ENCODE measurements around the gene FOXF1. TPM values are rescaled to one million over a fixed set of nuclear protein-coding genes. Genes with fewer than 3 reads are reported as not detected.

FOXF1 gene
- total and polyA plus RNA-seq, 12 donors, result 0.07 to 0.64 (median 0.27) TPM; not detected in 3

DNA sequence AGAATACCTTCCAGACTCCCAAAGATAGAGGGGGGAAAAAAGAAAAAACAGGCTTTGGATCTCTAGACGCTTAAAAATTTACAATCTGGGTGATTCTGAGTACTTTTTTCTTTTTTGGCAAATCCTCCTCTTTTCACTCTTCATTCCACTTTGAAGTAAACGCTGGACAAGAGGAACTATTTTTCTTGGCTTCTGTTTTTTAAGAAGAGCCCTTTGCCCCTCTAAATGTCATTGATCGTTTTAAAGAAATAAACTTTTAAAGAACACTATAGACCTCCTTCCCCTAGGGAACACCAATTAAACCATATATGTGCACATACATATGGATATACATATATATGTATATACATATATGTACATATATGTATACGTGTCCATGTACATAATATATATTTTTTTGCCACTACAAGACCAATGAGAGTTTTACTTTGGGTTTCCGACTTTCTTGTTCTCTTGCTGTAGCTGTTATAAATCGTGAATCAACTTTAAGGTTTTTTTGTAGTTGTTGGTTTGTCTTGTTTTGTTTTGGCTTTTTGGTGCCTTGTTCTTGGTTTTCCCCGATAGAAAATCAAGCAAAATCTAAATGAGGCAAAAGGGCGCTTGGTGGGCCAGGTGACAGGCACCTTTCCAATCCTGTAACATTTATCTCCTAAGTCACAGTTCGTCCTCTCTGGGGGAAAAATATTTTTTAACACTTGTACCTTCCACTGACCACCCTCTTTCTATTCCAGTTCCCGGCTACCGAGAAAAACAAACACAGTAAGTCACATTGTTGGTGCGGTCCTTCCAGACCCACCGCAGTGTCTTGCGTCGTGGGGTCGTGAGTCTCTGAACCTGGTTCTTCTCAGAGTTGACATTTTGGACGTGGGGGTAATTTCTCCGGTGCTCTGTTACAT lies 4.4 kb downstream of the FOXF1 start:
- H3K4me3 ChIP-seq, result no peak overlapping the region
- WGBS, 4 donors, result 18 to 29% (median 25%) methylated on average over 18 of the region's 18 CpGs

DNA sequence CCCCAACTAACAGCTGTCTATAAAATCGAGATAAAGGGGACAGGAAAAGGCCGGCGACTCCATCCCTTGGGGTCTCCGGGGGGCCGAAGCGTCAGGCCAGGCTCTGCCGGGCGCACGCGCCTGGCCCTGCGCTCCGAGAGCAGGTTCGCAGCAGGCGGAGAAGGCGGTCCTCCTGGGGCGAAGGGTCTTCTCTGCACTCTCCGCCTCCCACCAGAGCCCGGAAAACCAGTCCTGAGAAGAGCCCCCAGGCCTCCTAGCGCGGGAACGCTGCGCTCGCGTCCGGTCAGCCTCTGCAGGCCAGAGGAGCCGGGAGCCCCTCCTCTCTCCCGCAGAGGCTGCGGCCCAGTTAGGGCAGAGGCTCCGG lies 5.1 kb downstream of the FOXF1 start:
- H3K9me3 ChIP-seq (replicated peaks in 1 of 3), result no peaks in the 10 kb centered on the region
- intact Hi-C loops (cut with DNase I), result loop anchor here (5.0 to 10.0 kb wide), 4 partner anchors 171 to 691 kb away; no protein-coding TSS in a partner anchor
- peaks cover 0 to 15% of the 10 kb centered on the region in 2 donors for H3K4me1 ChIP-seq (replicated peaks in 1 of 2)
- H3K36me3 ChIP-seq (replicated peaks in 1 of 2), result no peaks in the 10 kb centered on the region
- H3K27me3 ChIP-seq, result peaks cover 88% of the 10 kb centered on the region
- TF ChIP-seq POLR2A (IDR thresholded peaks at IDR 0.05), result no peak
- TF ChIP-seq, protein P1, sequence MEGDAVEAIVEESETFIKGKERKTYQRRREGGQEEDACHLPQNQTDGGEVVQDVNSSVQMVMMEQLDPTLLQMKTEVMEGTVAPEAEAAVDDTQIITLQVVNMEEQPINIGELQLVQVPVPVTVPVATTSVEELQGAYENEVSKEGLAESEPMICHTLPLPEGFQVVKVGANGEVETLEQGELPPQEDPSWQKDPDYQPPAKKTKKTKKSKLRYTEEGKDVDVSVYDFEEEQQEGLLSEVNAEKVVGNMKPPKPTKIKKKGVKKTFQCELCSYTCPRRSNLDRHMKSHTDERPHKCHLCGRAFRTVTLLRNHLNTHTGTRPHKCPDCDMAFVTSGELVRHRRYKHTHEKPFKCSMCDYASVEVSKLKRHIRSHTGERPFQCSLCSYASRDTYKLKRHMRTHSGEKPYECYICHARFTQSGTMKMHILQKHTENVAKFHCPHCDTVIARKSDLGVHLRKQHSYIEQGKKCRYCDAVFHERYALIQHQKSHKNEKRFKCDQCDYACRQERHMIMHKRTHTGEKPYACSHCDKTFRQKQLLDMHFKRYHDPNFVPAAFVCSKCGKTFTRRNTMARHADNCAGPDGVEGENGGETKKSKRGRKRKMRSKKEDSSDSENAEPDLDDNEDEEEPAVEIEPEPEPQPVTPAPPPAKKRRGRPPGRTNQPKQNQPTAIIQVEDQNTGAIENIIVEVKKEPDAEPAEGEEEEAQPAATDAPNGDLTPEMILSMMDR (IDR thresholded peaks at IDR 0.05), result no peak
- H3K27ac ChIP-seq, result no peak overlapping the region
- 10 to 19% (median 17%) methylated on average over 15 to 29 of the region's 29 CpGs for WGBS, 4 donors
- DNase-seq, result no peak
- H3K4me3 ChIP-seq, result no peak overlapping the region

More for the DNA sequence above, 4.4 kb downstream of the FOXF1 start:
- no peak for DNase-seq
- Histone ChIP-seq H3K27ac (no peak overlapping the region), H3K9me3 (replicated peaks in 1 of 3) (no peaks in the 10 kb centered on the region), H3K36me3 (replicated peaks in 1 of 2) (no peaks in the 10 kb centered on the region), H3K4me1 (replicated peaks in 1 of 2) (peaks cover 5 to 15% of the 10 kb centered on the region in 2 donors), H3K27me3 (peaks cover 88% of the 10 kb centered on the region)
- intact Hi-C loops (cut with DNase I), result loop anchor here (5.0 to 10.0 kb wide), 4 partner anchors 170 to 690 kb away; no protein-coding TSS in a partner anchor
- TF ChIP-seq, protein P1 (IDR thresholded peaks at IDR 0.05), result no peak
- no peak for TF ChIP-seq POLR2A (IDR thresholded peaks at IDR 0.05)

- no peak overlapping the region for H3K27ac ChIP-seq
- 9 to 28% (median 10%) methylated on average over 6 to 64 of the region's 64 CpGs for WGBS, 4 donors
- TF ChIP-seq, protein P1 (IDR thresholded peaks at IDR 0.05), result no peak
- TF ChIP-seq POLR2A (IDR thresholded peaks at IDR 0.05), result no peak
- no peak for DNase-seq
- no peak overlapping the region for H3K4me3 ChIP-seq
- peaks cover 0 to 10% of the 10 kb centered on the region in 2 donors for H3K4me1 ChIP-seq (replicated peaks in 1 of 2)
- peaks cover 88% of the 10 kb centered on the region for H3K27me3 ChIP-seq
- H3K36me3 ChIP-seq (replicated peaks in 1 of 2), result no peaks in the 10 kb centered on the region
- intact Hi-C loops (cut with DNase I), result loop anchor here (5.0 to 10.0 kb wide), 4 partner anchors 171 to 691 kb away; no protein-coding TSS in a partner anchor
- no peaks in the 10 kb centered on the region for H3K9me3 ChIP-seq (replicated peaks in 1 of 3)
These were observed 5.7 kb downstream of the FOXF1 start for GRCh38 chr16:86515777-86516622.

DNA sequence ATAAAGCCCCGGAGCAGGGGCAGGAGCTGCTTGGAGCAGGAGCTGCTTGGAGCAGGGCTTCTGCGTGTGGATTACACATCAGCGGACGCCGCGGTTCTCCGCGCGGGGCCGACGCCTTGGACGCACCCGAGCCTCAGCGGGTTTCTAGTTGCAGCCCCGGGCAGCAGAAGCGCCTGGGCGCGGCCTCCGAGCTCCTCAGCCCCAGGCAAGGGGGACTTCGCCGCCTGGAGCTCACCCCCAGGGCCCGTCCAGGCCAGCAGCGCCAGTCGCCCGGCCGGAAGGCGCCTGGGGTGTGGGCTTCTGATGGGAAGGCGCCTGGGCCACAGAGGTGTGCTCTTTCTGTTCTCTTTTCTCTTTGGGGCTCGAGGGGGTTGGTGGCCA lies 6.3 kb downstream of the FOXF1 start:
- peaks cover 0 to 8% of the 10 kb centered on the region in 2 donors for H3K4me1 ChIP-seq (replicated peaks in 1 of 2)
- no peak overlapping the region for H3K4me3 ChIP-seq
- no peak for DNase-seq
- H3K36me3 ChIP-seq (replicated peaks in 1 of 2), result no peaks in the 10 kb centered on the region
- H3K27ac ChIP-seq, result no peak overlapping the region
- intact Hi-C loops (cut with DNase I), result loop anchor here (5.0 to 10.0 kb wide), 4 partner anchors 172 to 692 kb away; no protein-coding TSS in a partner anchor
- no peaks in the 10 kb centered on the region for H3K9me3 ChIP-seq (replicated peaks in 1 of 3)
- peaks cover 84% of the 10 kb centered on the region for H3K27me3 ChIP-seq
- 9 to 45% (median 19%) methylated on average over 7 to 29 of the region's 29 CpGs for WGBS, 4 donors
- no peak for TF ChIP-seq POLR2A (IDR thresholded peaks at IDR 0.05)
- TF ChIP-seq, protein P1 (IDR thresholded peaks at IDR 0.05), result no peak
